ENCODE results near the gene ECHDC1.

The ECHDC1 gene

GRCh38 chr6:127365874-127366273, 22.5 kb upstream of the ECHDC1 start:
- Histone ChIP-seq H3K36me3 (replicated peaks) (no peaks in the 10 kb centered on the region), H3K4me3 (ENCODE audit: low read depth, low read length) (no peak overlapping the region), H3K27ac (peak overlapping the region; percentile 96), H3K27me3 (replicated peaks) (no peaks in the 10 kb centered on the region)
- TF ChIP-seq CTCF (IDR thresholded peaks at IDR 0.05; ENCODE audit: low read depth, low read length, missing control alignments): no peak
- in situ Hi-C loops (cut with HindIII; ENCODE audit: low pct_ligation_motif_present, low sequenced_read_pairs): no loop called here
- no peak for DNase-seq

GRCh38 chr6:127352524-127352923, 9.1 kb upstream of the ECHDC1 start:
- no peak overlapping the region for H3K4me3 ChIP-seq (ENCODE audit: low read depth, low read length)
- H3K36me3 ChIP-seq (replicated peaks): no peaks in the 10 kb centered on the region
- in situ Hi-C loops (cut with HindIII; ENCODE audit: low pct_ligation_motif_present, low sequenced_read_pairs): no loop called here
- no peak overlapping the region for H3K27ac ChIP-seq
- H3K27me3 ChIP-seq (replicated peaks): no peaks in the 10 kb centered on the region
- no peak for DNase-seq
- TF ChIP-seq CTCF (IDR thresholded peaks at IDR 0.05; ENCODE audit: low read depth, low read length, missing control alignments): no peak

- no peak for DNase-seq
- no peak overlapping the region for H3K27ac ChIP-seq
- H3K36me3 ChIP-seq (replicated peaks): no peaks in the 10 kb centered on the region
- no peak for TF ChIP-seq CTCF (IDR thresholded peaks at IDR 0.05; ENCODE audit: low read depth, low read length, missing control alignments)
- H3K4me3 ChIP-seq (ENCODE audit: low read depth, low read length): no peak overlapping the region
- in situ Hi-C loops (cut with HindIII; ENCODE audit: low pct_ligation_motif_present, low sequenced_read_pairs): no loop called here
- no peaks in the 10 kb centered on the region for H3K27me3 ChIP-seq (replicated peaks)
Measured at GRCh38 chr6:127349980-127350379, 6.6 kb upstream of the ECHDC1 start.

GRCh38 chr6:127348028-127348661, 4.7 kb upstream of the ECHDC1 start:
- Histone ChIP-seq H3K27me3 (replicated peaks) (no peaks in the 10 kb centered on the region), H3K27ac (no peak overlapping the region), H3K36me3 (replicated peaks) (no peaks in the 10 kb centered on the region), H3K4me3 (ENCODE audit: low read depth, low read length) (no peak overlapping the region)
- no peak for DNase-seq
- TF ChIP-seq CTCF (IDR thresholded peaks at IDR 0.05; ENCODE audit: low read depth, low read length, missing control alignments): no peak
- in situ Hi-C loops (cut with HindIII; ENCODE audit: low pct_ligation_motif_present, low sequenced_read_pairs): no loop called here

- Histone ChIP-seq H3K4me3 (ENCODE audit: low read depth, low read length) (no peak overlapping the region), H3K27ac (no peak overlapping the region), H3K27me3 (replicated peaks) (no peaks in the 10 kb centered on the region), H3K36me3 (replicated peaks) (no peaks in the 10 kb centered on the region)
- in situ Hi-C loops (cut with HindIII; ENCODE audit: low pct_ligation_motif_present, low sequenced_read_pairs): no loop called here
- no peak for TF ChIP-seq CTCF (IDR thresholded peaks at IDR 0.05; ENCODE audit: low read depth, low read length, missing control alignments)
- DNase-seq: no peak
Measured at GRCh38 chr6:127347178-127347577, 3.8 kb upstream of the ECHDC1 start.

GRCh38 chr6:127345521-127345920, 2.1 kb upstream of the ECHDC1 start:
- in situ Hi-C loops (cut with HindIII; ENCODE audit: low pct_ligation_motif_present, low sequenced_read_pairs): no loop called here
- no peak for DNase-seq
- Histone ChIP-seq H3K36me3 (replicated peaks) (no peaks in the 10 kb centered on the region), H3K27ac (no peak overlapping the region), H3K27me3 (replicated peaks) (no peaks in the 10 kb centered on the region), H3K4me3 (ENCODE audit: low read depth, low read length) (no peak overlapping the region)
- TF ChIP-seq CTCF (IDR thresholded peaks at IDR 0.05; ENCODE audit: low read depth, low read length, missing control alignments): no peak
